ENCODE data around the gene ZBTB42.

ZBTB42 gene

DNA sequence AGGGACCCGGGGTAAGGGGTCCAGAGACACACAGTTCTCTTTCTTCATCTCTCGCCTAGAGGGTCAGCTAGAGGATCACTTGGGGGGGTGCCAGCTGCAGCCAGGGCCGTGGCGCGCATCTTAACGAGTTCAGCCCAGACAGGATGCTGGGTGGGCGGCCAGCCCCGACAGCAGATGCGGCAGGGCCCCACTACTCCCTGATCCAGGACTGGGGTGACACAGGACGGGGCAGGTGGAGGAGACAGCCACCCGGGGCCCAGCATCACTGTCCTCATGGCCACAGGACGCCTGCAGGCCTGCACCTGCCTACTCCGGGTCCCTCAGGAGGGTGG, 18.1 kb upstream of the ZBTB42 start:
- DNase-seq (ENCODE audit: low read depth), result no peak

- no peak for DNase-seq (ENCODE audit: low read depth)
Measured at GRCh38 chr14:104783484-104784217, 17.2 kb upstream of the ZBTB42 start.

- DNase-seq (ENCODE audit: low read depth), result no peak
Measured at GRCh38 chr14:104784218-104784568, 16.7 kb upstream of the ZBTB42 start.

DNA sequence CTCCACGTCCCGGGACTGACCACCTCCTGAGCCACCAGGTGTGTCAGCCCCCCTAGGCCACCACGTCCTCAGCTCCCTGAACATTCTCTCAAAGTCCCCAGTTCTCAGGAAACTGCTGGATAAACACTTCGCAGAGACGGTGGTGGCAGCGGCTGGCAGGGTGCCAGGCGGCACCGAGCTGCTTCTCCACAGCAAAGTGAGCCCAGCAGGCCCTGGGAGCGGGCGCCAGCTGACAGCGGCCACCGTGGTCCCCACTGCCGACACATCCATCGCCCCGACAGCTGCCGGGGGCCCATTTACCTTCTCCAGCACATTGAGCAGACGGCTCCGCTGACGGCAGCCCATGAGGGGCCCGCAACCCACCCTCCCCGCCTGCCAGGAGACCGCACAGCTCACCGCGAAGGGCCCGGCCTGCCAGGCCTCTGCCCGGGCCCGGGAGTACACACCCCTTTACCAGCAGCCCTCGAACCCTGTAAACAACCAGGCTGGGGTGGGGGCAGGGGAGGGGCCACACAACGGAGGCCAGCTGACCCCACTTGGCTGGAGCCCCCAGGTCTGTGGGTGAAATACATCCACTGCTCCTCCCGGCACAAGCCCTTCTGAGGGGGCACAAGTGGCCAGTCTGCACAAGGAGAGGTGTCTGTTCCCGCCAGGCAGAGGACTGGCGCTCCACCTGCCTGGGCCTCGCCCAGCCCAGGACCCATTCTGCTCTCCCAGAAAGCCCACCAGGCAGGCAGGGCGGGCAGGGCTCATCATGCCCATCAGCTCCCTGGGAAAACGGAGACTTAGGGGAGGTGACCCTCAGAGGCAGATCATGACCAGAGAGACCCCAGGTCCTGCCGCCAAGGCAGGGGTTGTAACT, 15.8 kb upstream of the ZBTB42 start:
- no peak for DNase-seq (ENCODE audit: low read depth)

DNA sequence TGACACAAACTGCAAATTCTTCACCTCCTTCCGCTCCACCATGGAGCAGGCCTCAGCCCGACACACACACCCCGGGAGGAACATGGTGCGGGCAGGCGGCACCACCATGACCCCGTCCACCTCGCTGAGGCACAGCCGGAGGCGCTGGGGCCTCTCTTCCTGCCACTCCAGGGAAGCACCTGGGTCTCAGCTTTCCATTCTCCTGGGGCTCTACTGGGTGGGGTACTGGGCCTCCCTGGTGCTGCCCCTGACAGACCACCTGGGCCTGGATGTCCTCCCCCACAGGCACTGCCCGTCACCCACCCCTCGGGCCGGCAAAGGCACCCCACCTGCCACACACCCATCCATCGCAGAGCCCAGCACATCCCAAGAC, 15.2 kb upstream of the ZBTB42 start:
- DNase-seq (ENCODE audit: low read depth), result no peak

DNA sequence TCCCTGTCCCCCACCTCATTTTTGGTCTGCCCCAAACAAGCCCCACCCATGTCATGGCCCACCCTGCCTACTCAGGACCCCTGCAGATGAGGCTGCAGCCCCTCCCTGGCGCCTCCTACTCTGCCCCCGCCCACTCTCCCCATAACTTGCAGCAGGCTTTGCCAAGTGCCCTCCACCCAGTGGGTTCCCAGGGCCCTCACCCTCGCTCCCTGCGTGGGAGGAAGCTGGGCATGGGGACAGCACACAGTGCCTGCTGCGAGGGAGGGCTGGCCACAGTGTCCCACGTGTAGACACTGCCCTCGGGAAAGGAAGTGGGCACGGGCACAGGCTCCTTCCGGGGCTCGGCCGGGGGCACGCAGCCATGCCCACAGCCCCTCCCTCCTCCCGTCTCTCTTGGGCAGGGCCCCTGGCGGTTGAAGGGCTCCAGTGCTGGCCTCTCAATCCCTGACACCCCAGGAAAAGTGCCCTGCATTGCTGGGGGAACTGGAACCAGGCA, 14.8 kb upstream of the ZBTB42 start:
- no peak for DNase-seq (ENCODE audit: low read depth)

GRCh38 chr14:104786726-104787675, 13.9 kb upstream of the ZBTB42 start:
- no peak for DNase-seq (ENCODE audit: low read depth)

DNA sequence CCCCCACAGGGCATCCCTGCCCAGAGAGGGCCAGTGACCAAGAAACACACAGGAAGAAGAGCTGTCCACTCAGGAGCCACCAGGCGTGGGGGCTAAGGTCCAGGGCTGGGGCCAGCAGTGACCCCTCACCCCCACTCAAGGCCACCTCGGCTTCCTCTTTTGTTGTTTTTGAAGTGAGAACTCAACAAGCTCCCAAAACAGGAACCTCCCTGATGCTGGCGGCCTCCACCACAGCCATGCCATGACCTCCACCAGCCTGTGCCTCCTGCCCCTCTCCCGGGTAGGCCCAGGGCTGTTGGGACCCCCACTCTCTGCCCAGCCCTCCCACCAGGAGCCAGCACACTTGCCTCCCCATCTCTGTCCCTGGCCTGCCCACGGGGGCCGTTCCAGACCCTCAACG, 13.2 kb upstream of the ZBTB42 start:
- no peak for DNase-seq (ENCODE audit: low read depth)

DNA sequence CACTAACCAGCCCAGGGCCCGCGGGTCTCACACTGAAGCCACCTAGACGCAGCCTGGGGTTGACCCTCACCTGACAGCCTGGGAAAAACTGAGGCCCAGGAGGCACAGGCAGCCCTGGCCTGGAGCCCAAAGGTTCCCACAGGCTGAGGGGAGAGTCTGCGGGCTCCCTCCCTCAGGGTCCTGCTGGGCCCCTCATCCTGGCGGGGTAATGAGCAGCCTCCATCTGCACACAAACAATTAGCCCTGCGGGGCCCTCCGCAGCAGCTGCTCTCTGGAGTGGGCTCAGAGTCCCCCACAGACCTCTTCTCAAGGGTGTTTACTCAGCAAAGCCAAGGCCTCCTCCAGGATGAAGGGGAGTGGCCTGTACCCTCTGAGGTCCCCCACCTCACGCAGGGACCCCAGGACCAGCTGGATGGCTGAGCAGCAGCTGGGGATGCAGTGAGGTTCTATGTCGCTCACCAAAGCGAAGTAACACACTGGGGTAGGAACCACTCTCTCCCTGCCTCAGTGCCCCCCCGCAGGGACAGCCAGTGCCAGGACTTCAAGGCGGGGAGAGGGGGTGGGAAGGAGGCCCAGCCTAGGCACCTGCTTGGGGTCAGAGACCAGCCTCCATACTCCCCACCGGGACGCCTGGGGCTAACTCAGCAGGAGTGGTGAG, 12.6 kb upstream of the ZBTB42 start:
- no peak for DNase-seq (ENCODE audit: low read depth)

- DNase-seq (ENCODE audit: low read depth), result no peak
Measured at GRCh38 chr14:104788873-104789663, 11.8 kb upstream of the ZBTB42 start.

DNA sequence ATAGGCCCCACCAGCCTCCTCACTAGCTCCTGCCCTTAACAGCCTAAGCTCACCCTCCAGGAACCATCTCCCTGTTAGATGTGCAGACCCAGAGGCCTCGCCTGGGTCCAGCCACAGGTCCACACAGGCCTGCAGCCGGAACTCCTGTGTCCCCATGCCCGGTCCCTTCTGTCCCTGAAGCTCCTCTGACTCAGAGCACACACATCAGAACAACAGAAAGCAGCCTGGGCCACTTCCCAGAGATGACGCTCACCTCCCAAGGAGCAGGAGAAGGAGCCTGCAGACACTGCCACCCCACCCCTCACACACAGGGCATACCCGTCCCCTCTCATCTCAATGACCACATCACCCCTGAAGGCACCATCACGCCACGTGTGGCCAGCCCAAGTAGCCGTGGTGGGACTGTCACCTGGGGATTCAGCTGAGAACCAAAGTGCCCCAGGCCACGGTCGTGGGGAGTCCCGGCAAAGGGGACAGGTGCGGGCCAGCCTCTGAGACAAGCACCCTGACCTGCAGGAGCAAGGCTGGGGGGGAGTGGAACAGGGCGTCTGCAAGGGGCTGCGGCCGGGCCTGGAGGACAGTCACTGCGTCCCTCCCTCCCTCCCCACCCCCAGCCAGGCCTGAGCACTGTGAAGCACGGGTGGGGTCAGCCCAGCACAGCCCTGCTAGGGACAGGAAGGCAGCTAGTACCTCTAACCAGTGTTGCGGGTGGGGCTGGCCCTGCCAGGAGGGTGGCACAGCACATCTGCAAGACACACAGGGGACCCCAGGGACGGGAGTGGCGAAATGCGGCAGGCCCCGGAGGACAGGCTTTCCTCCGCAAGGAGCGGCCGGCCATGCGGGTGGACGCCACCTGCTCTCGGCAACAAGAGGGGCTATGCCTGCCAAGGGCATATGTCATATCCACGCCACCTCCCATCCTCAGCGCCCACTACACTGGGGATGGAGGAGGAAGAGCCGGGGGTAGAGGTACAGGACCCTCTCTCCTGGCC, 10.9 kb upstream of the ZBTB42 start:
- DNase-seq (ENCODE audit: low read depth), result no peak

DNA sequence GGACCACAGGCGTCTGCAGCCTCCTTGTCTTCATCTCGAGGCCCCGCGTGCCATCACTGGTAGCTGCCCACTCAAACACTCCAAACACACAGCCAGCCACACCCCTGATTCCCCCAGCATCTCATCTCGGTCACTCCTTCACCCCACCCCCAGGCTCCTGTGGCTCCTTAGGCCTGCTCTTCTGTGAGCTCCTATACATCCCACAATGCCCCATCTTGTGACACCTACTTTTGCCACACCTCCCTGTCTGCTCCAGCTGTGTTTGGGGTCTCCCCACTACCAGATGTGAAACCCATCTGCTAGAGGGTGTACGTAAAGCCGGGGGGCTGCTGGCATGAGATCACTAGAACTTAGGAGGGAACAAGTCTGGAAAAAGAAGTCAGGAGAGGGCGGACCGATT, 9.5 kb upstream of the ZBTB42 start:
- DNase-seq (ENCODE audit: low read depth), result no peak

DNA sequence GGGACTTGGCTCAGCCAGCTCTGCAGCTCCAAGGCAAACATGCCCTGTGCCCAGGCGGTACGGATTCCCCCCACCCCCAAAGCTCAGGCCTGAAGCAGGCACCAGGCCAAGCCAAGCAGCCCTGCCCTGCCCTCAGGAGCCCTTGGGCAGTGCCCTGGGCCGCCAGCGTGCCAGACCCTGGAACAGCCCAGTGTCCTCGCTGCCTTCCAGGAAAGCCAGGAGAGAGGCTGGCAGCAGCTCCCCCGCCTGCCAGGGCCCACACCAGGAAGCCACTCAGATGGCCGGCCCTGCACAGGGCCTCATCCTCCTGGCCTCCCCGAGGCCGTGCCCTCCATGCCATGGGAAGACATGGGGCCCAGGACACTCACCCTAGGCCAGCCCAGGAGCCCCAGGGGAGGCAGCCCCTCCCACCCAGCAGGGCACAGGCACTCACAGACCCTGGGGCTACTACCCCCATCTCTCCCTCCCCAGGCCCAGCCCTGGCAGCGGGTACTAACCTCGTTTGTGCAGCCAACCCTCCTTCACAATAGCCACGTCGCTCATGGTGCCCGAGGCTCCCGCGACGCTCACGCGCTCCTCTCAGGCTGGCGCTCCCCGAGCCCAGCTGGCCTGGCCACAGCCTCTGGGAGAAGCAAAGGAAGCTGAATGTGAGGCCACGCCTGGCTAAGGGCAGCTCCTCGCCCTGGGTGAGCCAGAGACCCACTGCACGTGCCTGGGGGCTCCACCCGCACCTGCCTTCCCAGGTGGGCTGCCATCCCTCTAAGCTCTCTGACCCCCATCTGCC, 8.6 kb upstream of the ZBTB42 start:
- no peak for DNase-seq (ENCODE audit: low read depth)

GRCh38 chr14:104792945-104793702, 7.8 kb upstream of the ZBTB42 start:
- no peak for DNase-seq (ENCODE audit: low read depth)

- DNase-seq (ENCODE audit: low read depth), result no peak
Measured at GRCh38 chr14:104793703-104793959, 7.3 kb upstream of the ZBTB42 start.

- DNase-seq (ENCODE audit: low read depth), result peak; percentile 78
Measured at GRCh38 chr14:104794099-104794498, 6.8 kb upstream of the ZBTB42 start.

DNA sequence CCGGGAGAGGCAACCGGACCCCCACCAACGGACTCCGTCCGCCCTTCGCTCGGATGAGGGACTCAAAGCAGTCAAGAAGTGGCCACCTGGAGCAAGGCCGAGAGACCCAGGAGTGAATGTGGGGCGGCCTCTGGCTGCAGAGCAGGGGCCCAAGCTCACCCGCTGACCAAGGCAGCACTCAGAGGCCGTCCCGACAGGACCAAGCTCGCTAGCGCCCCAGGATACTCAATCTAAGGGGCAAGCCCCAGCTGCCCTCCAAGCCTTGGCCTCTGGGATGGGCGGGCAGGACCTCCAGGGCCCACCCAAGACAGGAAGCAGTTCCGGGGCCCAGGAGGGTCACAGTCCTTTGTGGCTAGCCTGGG, 6.3 kb upstream of the ZBTB42 start:
- peak; percentile 40 for DNase-seq (ENCODE audit: low read depth)

DNA sequence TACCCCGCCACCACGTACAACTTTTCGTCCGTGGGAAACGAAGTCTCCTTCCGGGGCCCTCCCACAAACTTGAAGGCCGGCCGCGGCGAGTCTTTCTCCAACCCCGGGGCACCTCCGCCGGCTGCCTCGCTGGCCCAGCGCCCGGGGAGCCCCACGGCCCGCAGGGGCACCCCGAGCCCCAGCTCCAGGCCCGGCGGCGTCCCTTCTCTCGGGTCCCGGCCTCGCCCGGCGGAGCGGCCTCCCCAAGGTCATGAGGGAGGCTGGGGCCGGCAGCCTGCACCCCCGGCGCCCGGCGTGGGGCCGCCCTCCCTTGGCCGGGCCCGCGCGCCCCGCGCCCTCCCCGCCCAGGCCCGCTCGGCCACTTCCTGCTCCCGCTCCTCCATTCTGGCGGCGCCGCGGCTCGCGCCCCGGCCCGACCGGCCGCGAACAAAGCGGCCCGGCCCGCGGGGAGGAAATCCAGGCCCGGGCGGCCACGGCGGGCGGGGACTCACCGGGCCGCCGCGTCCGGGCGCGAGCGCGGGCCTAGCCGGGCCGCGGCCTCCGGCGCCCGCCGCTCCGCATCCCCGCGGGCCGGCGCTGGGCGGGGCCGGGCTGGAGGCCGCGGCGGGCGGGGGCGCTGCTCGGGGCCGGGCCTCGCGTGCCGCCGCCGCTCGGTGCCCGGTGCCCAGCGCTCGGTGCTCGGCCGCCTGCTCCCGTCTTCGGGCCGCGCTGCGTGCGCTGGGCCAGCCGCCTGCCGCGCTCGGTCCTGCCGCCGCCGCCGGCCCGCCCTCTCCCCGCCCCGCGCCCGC, 5.7 kb upstream of the ZBTB42 start, which contains the start of gene AKT1:
AKT1 (minus strand) TSS at position 756 of the 788 bp plus-strand sequence. CDS start 3,105 bp downstream, outside the sequence.
- DNase-seq (ENCODE audit: low read depth), result peak; percentile 27
